NT2/D1 (cell line): ENCODE data around the gene MUC2.

Experiments
- SUZ12 ChIP-seq: IDR thresholded peaks from 2 replicates; pipeline ENCODE4 v1.6.1; 2011; ENCODE audit not compliant: insufficient read length, insufficient read depth; ENCODE audit errors: extremely low read depth
- YY1 ChIP-seq: IDR thresholded peaks from 2 replicates; pipeline ENCODE4 v1.6.1; 2011; ENCODE audit not compliant: insufficient read length, insufficient read depth

DNA sequence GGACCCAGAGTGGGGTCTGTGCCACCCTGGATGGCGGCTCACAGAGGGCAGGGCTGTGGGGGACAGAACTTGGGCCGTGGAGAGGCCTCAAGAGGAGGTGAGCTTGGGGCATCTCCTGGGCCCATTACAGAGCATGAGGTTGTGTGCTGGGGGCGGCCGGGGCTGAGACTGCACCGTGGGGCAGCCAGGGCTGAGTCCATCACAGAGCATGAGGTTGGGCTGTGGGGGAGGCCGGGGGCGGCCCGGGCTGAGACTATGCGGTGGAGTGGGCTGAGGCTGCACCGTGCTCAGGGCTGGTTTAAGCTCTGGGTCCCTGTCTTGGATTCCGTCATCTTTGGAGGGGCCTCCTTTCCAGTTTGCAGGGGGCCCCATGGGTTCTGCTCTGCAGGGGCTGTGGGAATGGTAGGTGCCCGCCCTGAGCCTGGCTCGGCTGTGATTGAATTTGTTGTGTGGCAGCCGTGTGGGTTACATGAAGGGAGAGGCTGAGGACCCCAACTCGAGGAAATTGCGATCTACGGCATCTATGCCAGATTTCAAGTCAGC is 45.0 kb downstream of the MUC2 start:
- TF ChIP-seq YY1 (no peak), SUZ12 (no peak)
